Ishikawa (cell line): ENCODE data around the gene TPM2.

Source experiments
- CEBPB ChIP-seq: IDR thresholded peaks from 2 replicates; pipeline ENCODE4 v1.6.1; 2012
- CREB1 ChIP-seq: IDR thresholded peaks from 2 replicates; pipeline ENCODE4 v1.6.1; 2012; ENCODE audit warnings: low read depth
- EGR1 ChIP-seq: IDR thresholded peaks from 2 replicates; pipeline ENCODE4 v1.6.1; 2012
- EP300 ChIP-seq: IDR thresholded peaks from 2 replicates; pipeline ENCODE4 v1.6.1; 2012; ENCODE audit warnings: borderline replicate concordance
- FOXM1 ChIP-seq: IDR thresholded peaks from 2 replicates; pipeline ENCODE4 v1.6.1; 2012; ENCODE audit warnings: low read depth, borderline replicate concordance
- NFIC ChIP-seq: IDR thresholded peaks from 2 replicates; pipeline ENCODE4 v1.6.1; 2012
- RAD21 ChIP-seq: IDR thresholded peaks from 2 replicates; pipeline ENCODE4 v1.6.1; 2012; ENCODE audit warnings: low read depth
- TAF1 ChIP-seq: IDR thresholded peaks from 2 replicates; pipeline ENCODE4 v1.6.1; 2012; ENCODE audit warnings: low read depth, mild to moderate bottlenecking
- TCF12 ChIP-seq: IDR thresholded peaks from 2 replicates; pipeline ENCODE4 v1.6.1; 2012; ENCODE audit warnings: low read depth
- TEAD4 ChIP-seq: IDR thresholded peaks from 2 replicates; pipeline ENCODE4 v1.6.1; 2012
- USF1 ChIP-seq: IDR thresholded peaks from 2 replicates; pipeline ENCODE4 v1.6.1; 2012
- YY1 ChIP-seq: IDR thresholded peaks from 2 replicates; pipeline ENCODE4 v1.6.1; 2012; ENCODE audit warnings: low read depth
- ZBTB7A ChIP-seq: IDR thresholded peaks from 2 replicates; pipeline ENCODE4 v1.6.1; 2012; ENCODE audit warnings: low read depth
- TF ChIP-seq, protein P1 (sequence below): IDR thresholded peaks from 2 replicates; pipeline ENCODE4 v1.6.1; 2012
- TF ChIP-seq, protein P2 (sequence below): IDR thresholded peaks from 2 replicates; pipeline ENCODE4 v1.6.1; 2012; ENCODE audit warnings: low read depth, mild to moderate bottlenecking

Gene TPM2

DNA sequence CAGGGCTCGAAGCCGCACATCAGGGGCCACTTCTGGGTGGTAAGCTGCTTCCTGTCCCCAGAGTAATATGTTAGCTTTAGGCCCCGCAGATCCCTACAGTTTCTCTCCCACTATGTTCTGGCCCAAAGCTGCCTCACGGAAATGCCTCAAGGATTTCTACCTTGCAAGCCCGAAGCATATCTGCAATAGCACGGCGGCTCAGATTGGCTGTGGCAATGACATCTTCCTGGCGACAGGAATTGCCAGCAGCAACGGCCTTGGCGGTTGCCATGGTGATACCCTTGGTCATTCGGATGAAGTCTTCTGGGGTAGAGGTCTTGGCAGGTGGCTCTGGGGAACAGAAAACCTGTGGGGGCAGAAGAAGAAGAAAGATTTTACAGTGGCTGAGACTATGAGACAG lies 10.3 kb upstream of the TPM2 start:
- TF ChIP-seq USF1 (no peak), TAF1 (no peak), FOXM1 (no peak), TEAD4 (no peak), ZBTB7A (no peak)

- TF ChIP-seq CREB1 (no peak), RAD21 (no peak), YY1 (no peak), FOXM1 (no peak), TCF12 (no peak), ZBTB7A (no peak), EP300 (no peak), USF1 (no peak), NFIC (no peak), TEAD4 (no peak), CEBPB (no peak), TAF1 (no peak), EGR1 (no peak)
- TF ChIP-seq, protein P1, sequence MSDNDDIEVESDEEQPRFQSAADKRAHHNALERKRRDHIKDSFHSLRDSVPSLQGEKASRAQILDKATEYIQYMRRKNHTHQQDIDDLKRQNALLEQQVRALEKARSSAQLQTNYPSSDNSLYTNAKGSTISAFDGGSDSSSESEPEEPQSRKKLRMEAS: no peak
- TF ChIP-seq, protein P2, sequence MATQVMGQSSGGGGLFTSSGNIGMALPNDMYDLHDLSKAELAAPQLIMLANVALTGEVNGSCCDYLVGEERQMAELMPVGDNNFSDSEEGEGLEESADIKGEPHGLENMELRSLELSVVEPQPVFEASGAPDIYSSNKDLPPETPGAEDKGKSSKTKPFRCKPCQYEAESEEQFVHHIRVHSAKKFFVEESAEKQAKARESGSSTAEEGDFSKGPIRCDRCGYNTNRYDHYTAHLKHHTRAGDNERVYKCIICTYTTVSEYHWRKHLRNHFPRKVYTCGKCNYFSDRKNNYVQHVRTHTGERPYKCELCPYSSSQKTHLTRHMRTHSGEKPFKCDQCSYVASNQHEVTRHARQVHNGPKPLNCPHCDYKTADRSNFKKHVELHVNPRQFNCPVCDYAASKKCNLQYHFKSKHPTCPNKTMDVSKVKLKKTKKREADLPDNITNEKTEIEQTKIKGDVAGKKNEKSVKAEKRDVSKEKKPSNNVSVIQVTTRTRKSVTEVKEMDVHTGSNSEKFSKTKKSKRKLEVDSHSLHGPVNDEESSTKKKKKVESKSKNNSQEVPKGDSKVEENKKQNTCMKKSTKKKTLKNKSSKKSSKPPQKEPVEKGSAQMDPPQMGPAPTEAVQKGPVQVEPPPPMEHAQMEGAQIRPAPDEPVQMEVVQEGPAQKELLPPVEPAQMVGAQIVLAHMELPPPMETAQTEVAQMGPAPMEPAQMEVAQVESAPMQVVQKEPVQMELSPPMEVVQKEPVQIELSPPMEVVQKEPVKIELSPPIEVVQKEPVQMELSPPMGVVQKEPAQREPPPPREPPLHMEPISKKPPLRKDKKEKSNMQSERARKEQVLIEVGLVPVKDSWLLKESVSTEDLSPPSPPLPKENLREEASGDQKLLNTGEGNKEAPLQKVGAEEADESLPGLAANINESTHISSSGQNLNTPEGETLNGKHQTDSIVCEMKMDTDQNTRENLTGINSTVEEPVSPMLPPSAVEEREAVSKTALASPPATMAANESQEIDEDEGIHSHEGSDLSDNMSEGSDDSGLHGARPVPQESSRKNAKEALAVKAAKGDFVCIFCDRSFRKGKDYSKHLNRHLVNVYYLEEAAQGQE: no peak
These were observed 8.5 kb upstream of the TPM2 start for GRCh38 chr9:35698231-35698630.

DNA sequence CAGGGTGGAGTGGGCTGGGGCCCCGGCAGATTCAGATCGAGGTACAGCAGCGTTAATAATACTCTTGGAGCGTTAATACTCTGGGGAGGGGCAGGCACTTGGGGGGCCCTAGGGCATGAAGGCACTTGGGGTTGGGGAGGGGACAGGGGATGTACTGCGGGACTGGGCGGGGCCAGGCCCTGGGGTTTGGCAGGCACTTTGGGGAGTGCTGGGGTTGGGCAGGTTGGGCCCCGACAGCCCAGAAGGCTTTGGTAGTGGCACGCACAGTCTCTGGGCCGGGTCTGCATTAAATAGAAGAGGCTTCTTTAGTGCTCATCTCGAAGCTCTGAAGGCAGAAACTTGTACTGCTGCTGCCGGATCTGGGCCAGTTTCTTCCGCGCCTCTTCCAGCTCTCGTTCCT lies 7.8 kb upstream of the TPM2 start:
- no peak for TF ChIP-seq TCF12

GRCh38 chr9:35696520-35697215 lies 6.9 kb upstream of the TPM2 start:
- TF ChIP-seq RAD21 (peak; percentile 63), ZBTB7A (no peak), YY1 (no peak), TCF12 (no peak), TAF1 (no peak)

DNA sequence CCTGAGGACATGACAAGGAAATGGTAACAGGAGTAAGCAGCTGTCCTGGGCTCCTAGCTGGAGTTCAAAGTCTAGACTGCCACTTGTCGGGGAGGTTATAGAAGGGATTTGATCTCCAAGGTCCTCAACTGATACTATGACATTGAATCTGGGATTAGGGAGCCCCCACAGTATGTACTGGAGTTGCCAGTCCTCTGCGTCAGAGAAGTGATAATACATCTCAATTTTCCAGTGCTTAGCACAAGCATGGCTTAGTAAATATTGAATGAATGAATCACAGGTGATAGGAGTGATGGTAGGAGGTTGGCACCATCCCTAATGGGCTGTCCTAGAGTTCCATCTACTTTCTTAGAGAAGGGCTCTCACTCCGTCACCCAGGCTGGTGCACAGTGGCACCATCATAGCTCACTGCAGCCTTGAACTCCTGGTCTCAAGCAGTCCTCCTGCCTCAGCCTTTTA lies 6.2 kb upstream of the TPM2 start:
- TF ChIP-seq YY1: no peak

- no peak for TF ChIP-seq CEBPB
- TF ChIP-seq ZBTB7A: no peak
- no peak for TF ChIP-seq EP300
- TF ChIP-seq CREB1: no peak
- TF ChIP-seq NFIC: no peak
- no peak for TF ChIP-seq TCF12
- no peak for TF ChIP-seq TAF1
- TF ChIP-seq, protein P2: no peak
- no peak for TF ChIP-seq RAD21
- TF ChIP-seq USF1: no peak
- no peak for TF ChIP-seq FOXM1
- TF ChIP-seq, protein P1: no peak
- no peak for TF ChIP-seq TEAD4
- no peak for TF ChIP-seq YY1
- no peak for TF ChIP-seq EGR1
These were observed 2.1 kb upstream of the TPM2 start for GRCh38 chr9:35691757-35692301.
